ENCODE measurements around the gene ZCRB1. TPM values are rescaled to one million over a fixed set of nuclear protein-coding genes. Genes with fewer than 3 reads are reported as not detected.

The ZCRB1 gene
- total RNA-seq, 1 experiment from 2014 or later, result 68.1 TPM

GRCh38 chr12:42320796-42321195 is 5.1 kb downstream of the ZCRB1 start:
- intact Hi-C loops (cut with micrococcal nuclease), result no loop called here
- TF ChIP-seq JUND (IDR thresholded peaks at IDR 0.05), result no peak
- TF ChIP-seq POLR2A (IDR thresholded peaks at IDR 0.05; ENCODE audit: borderline replicate concordance, extremely low read depth, insufficient read depth, insufficient read length), result no peak
- TF ChIP-seq CBX3 (IDR thresholded peaks at IDR 0.05; ENCODE audit: low read depth), result no peak
- TF ChIP-seq YY1 (IDR thresholded peaks at IDR 0.05; ENCODE audit: extremely low read depth, insufficient replicate concordance, low read depth, low read length), result no peak
- no peak for TF ChIP-seq EZH2phosphoT487 (IDR thresholded peaks at IDR 0.05; ENCODE audit: borderline replicate concordance)
- TF ChIP-seq ZFX (IDR thresholded peaks at IDR 0.05), result no peak
- no peak for TF ChIP-seq RAD21 (IDR thresholded peaks at IDR 0.05; ENCODE audit: low read depth)
- TF ChIP-seq CEBPB (IDR thresholded peaks at IDR 0.05; ENCODE audit: low read depth), result no peak
- TF ChIP-seq CTCF (IDR thresholded peaks at IDR 0.05 in 2 of 3, conservative IDR thresholded peaks at IDR 0.05 in 1 of 3; ENCODE audit: borderline replicate concordance in 1 of 3, insufficient read depth in 1 of 3, low read depth in 2 of 3, low read length in 2 of 3), result no peak
- H3K4me1 ChIP-seq (ENCODE audit: control insufficient read depth in 1 of 2, insufficient read depth in 2 of 2, low read length in 2 of 2), result peaks cover 2 to 6% of the 10 kb centered on the region in 2 experiments; a peak in 3 of 4 replicates
- ChIA-PET POLR2A (no interaction called here), CTCF (no interaction called here), RAD21 (ENCODE audit: low non-redundant PET in 1 of 2, low total read pairs in 2 of 2, uncharacterized antibody in 2 of 2, unreplicated experiment in 2 of 2) (no interaction called here)
- H3K27me3 ChIP-seq (ENCODE audit: insufficient read depth, low read length), result no peaks in the 10 kb centered on the region
- H4K20me1 ChIP-seq (ENCODE audit: insufficient read depth), result no peaks in the 10 kb centered on the region
- peaks cover 17% of the 10 kb centered on the region for H3K79me2 ChIP-seq (ENCODE audit: insufficient read depth, low read length)
- no peak overlapping the region for H3K27ac ChIP-seq (ENCODE audit: low read depth, low read length)
- H3K9me2 ChIP-seq (ENCODE audit: insufficient read depth), result no peaks in the 10 kb centered on the region
- no peak overlapping the region for H3K4me3 ChIP-seq (replicated peaks in 1 of 2; ENCODE audit: low read depth in 1 of 2, low read length in 2 of 2)
- H2AFZ ChIP-seq (ENCODE audit: low read depth, low read length, poor library complexity, severe bottlenecking), result no peak overlapping the region
- BruUV-seq (replicated peaks), result no TSS peak
- DNase-seq (ENCODE audit: low read depth, low spot score) (no peak), ATAC-seq (no peak)
- H3K4me2 ChIP-seq (ENCODE audit: low read length), result no peak overlapping the region
- peaks cover 0 to 10% of the 10 kb centered on the region in 2 experiments; a peak in 1 of 4 replicates for H3K36me3 ChIP-seq (ENCODE audit: control insufficient read depth in 1 of 2, insufficient read depth in 2 of 2, low read length in 2 of 2)
- no peak overlapping the region for H3K9ac ChIP-seq (ENCODE audit: low read length)
- H3K9me3 ChIP-seq (ENCODE audit: control insufficient read depth in 1 of 2, insufficient read depth in 1 of 2, low read depth in 1 of 2, low read length in 2 of 2), result no peaks in the 10 kb centered on the region

GRCh38 chr12:42315108-42315507 is 10.8 kb downstream of the ZCRB1 start:
- Histone ChIP-seq H2AFZ (ENCODE audit: low read depth, low read length, poor library complexity, severe bottlenecking) (no peak overlapping the region), H3K4me1 (ENCODE audit: control insufficient read depth in 1 of 2, insufficient read depth in 2 of 2, low read length in 2 of 2) (no peaks in the 10 kb centered on the region), H3K27ac (ENCODE audit: low read depth, low read length) (no peak overlapping the region), H3K79me2 (ENCODE audit: insufficient read depth, low read length) (no peaks in the 10 kb centered on the region), H3K27me3 (ENCODE audit: insufficient read depth, low read length) (no peaks in the 10 kb centered on the region), H3K36me3 (ENCODE audit: control insufficient read depth in 1 of 2, insufficient read depth in 2 of 2, low read length in 2 of 2) (peaks cover 9 to 11% of the 10 kb centered on the region in 2 experiments; a peak in 1 of 4 replicates), H3K4me3 (replicated peaks in 1 of 2; ENCODE audit: low read depth in 1 of 2, low read length in 2 of 2) (no peak overlapping the region), H4K20me1 (ENCODE audit: insufficient read depth) (no peaks in the 10 kb centered on the region), H3K9ac (ENCODE audit: low read length) (no peak overlapping the region), H3K9me2 (ENCODE audit: insufficient read depth) (no peaks in the 10 kb centered on the region), H3K9me3 (ENCODE audit: control insufficient read depth in 1 of 2, insufficient read depth in 1 of 2, low read depth in 1 of 2, low read length in 2 of 2) (no peaks in the 10 kb centered on the region), H3K4me2 (ENCODE audit: low read length) (no peak overlapping the region)
- DNase-seq (ENCODE audit: low read depth, low spot score), result no peak
- ATAC-seq, result no peak
- POLR2A ChIA-PET, result no interaction called here
- TF ChIP-seq SP1 (IDR thresholded peaks at IDR 0.05; ENCODE audit: low read depth), result no peak
- TF ChIP-seq CBX3 (IDR thresholded peaks at IDR 0.05; ENCODE audit: low read depth), result no peak
- no peak for TF ChIP-seq ATF3 (IDR thresholded peaks at IDR 0.05)
- TF ChIP-seq CEBPB (IDR thresholded peaks at IDR 0.05; ENCODE audit: low read depth), result no peak
- no peak for TF ChIP-seq JUND (IDR thresholded peaks at IDR 0.05)
- TF ChIP-seq SIN3A (IDR thresholded peaks at IDR 0.05; ENCODE audit: low read depth), result no peak
- CTCF ChIA-PET, result no interaction called here
- RAD21 ChIA-PET (ENCODE audit: low non-redundant PET in 1 of 2, low total read pairs in 2 of 2, uncharacterized antibody in 2 of 2, unreplicated experiment in 2 of 2), result no interaction called here
- BruUV-seq (replicated peaks), result no TSS peak
- intact Hi-C loops (cut with micrococcal nuclease), result no loop called here
